Measurements from ENCODE around the gene RBM47. TPM values are rescaled to one million over a fixed set of nuclear protein-coding genes. Genes with fewer than 3 reads are reported as not detected.
A peak's percentile ranks its signal among the peaks of the same experiment; 100 is the strongest.
"Not testable (repeated sequence)": the region's sequence is repeated elsewhere in the genome, so short reads cannot be mapped to it uniquely, and the experiment has no call there.

Gene RBM47
- total RNA-seq, 1 donor from 2014 or later = 105 TPM

DNA sequence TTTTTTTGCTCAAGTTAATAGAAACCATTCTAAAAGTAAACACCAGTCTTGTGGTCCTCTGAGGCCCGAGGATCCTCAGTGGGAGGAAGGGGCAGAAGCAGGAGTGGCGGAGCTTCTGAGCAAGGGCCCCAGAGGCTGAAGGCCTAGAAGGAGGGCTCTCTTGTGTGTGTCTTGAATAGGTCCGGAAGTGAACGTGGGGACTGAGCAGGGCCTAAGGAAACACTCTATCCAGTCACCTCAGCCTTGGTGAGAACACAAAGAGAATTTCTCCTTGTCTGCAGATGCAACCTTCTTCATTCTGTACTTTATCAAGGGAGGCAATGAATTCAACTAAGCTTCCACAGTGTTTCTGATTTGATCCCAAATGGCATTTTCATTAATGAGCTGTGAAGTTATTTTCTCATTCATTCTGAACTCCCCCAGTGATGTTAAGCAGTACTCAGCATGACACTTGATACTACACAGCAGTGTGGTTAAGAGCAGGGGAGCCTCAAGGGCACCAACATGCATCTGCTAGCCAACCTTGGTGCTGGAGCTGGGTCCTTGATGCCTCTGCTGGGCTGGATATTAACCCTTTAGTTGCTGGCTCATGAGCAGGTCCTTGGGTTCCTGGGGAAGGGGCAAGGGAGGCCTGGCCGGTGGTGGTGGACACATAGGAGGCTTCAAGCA lies 64.7 kb downstream of the RBM47 start:
- peaks cover 17% of the 10 kb centered on the region for H3K4me1 ChIP-seq
- H3K27me3 ChIP-seq = no peaks in the 10 kb centered on the region
- DNase-seq (no peak), ATAC-seq (no peak)
- H3K27ac ChIP-seq = no peak overlapping the region
- TF ChIP-seq, protein P1, sequence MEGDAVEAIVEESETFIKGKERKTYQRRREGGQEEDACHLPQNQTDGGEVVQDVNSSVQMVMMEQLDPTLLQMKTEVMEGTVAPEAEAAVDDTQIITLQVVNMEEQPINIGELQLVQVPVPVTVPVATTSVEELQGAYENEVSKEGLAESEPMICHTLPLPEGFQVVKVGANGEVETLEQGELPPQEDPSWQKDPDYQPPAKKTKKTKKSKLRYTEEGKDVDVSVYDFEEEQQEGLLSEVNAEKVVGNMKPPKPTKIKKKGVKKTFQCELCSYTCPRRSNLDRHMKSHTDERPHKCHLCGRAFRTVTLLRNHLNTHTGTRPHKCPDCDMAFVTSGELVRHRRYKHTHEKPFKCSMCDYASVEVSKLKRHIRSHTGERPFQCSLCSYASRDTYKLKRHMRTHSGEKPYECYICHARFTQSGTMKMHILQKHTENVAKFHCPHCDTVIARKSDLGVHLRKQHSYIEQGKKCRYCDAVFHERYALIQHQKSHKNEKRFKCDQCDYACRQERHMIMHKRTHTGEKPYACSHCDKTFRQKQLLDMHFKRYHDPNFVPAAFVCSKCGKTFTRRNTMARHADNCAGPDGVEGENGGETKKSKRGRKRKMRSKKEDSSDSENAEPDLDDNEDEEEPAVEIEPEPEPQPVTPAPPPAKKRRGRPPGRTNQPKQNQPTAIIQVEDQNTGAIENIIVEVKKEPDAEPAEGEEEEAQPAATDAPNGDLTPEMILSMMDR (IDR thresholded peaks at IDR 0.05) = no peak
- H3K9me3 ChIP-seq = no peaks in the 10 kb centered on the region
- intact Hi-C loops (cut with DNase I) = no loop called here
- H3K36me3 ChIP-seq = no peaks in the 10 kb centered on the region
- H3K4me3 ChIP-seq = no peak overlapping the region

DNA sequence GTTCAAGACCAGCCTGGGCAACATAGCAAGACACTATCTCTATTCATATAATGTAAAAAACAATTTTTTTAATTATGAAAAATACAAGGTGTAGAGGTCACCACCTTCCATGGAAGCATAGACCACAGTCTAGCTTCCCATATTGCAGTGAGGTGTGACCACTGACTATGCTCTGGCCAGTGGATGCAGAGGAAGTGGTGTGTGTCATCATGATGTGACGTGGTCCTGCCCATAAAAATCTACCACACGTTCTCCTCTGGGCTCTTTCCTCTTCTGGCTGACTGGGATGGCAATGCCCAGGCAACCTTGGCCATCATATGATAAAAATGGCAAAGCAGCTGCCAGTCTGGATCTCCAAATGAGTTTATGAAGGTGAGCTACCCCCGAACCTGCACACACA lies 65.7 kb downstream of the RBM47 start:
- no peaks in the 10 kb centered on the region for H3K9me3 ChIP-seq
- intact Hi-C loops (cut with DNase I) = no loop called here
- peak; percentile 82 for ATAC-seq
- DNase-seq = no peak
- peaks cover 17% of the 10 kb centered on the region for H3K4me1 ChIP-seq
- H3K4me3 ChIP-seq = no peak overlapping the region
- no peak overlapping the region for H3K27ac ChIP-seq
- H3K27me3 ChIP-seq = no peaks in the 10 kb centered on the region
- TF ChIP-seq, protein P1 (IDR thresholded peaks at IDR 0.05) = no peak
- H3K36me3 ChIP-seq = no peaks in the 10 kb centered on the region

DNA sequence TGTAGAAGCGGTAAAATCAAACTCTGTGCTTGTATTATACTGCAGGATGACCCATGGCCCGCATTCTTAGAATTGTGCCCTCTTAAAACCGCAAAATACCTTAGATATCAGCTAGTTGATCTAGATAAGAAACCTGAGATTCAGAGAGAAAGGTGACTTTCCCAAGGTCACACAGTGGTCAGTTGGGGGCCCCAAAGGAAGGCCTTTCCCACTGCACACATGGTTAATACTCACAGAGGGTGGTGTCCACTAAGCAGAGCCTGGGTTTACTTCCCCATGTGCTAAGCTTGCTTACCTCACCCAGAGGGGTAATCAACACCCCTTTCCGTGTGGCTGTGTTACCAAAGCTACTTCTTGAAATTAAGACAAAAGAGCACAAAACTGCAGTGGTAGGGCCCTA lies 66.3 kb downstream of the RBM47 start:
- Histone ChIP-seq H3K27me3 (no peaks in the 10 kb centered on the region), H3K4me1 (peaks cover 17% of the 10 kb centered on the region), H3K9me3 (no peaks in the 10 kb centered on the region), H3K36me3 (no peaks in the 10 kb centered on the region), H3K4me3 (no peak overlapping the region), H3K27ac (no peak overlapping the region)
- ATAC-seq (peak; percentile 77), DNase-seq (no peak)
- TF ChIP-seq, protein P1 (IDR thresholded peaks at IDR 0.05) = no peak
- intact Hi-C loops (cut with DNase I) = no loop called here

DNA sequence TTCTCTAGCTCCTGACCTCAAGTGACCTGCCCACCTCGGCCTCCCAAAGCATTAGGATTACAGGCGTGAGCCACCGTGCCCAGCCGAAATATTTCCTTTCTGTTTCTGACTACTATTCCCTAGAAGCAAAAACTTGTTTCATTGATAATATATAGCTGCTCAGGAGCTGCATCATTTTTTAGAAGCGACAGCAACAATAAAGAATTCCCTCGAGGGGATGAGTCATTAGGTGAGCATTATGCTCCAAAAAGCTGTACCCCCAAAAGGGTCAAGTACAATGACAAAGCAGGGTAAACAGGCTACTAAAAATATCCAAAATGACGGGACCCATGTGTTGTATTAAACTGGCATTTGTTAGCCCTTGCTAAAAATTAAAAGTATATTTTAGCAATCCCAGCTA lies 67.0 kb downstream of the RBM47 start:
- Histone ChIP-seq H3K27me3 (no peaks in the 10 kb centered on the region), H3K4me1 (peaks cover 17% of the 10 kb centered on the region), H3K27ac (no peak overlapping the region), H3K4me3 (no peak overlapping the region), H3K36me3 (no peaks in the 10 kb centered on the region), H3K9me3 (no peaks in the 10 kb centered on the region)
- intact Hi-C loops (cut with DNase I) = no loop called here
- TF ChIP-seq, protein P1 (IDR thresholded peaks at IDR 0.05) = no peak
- no peak for ATAC-seq
- no peak for DNase-seq

DNA sequence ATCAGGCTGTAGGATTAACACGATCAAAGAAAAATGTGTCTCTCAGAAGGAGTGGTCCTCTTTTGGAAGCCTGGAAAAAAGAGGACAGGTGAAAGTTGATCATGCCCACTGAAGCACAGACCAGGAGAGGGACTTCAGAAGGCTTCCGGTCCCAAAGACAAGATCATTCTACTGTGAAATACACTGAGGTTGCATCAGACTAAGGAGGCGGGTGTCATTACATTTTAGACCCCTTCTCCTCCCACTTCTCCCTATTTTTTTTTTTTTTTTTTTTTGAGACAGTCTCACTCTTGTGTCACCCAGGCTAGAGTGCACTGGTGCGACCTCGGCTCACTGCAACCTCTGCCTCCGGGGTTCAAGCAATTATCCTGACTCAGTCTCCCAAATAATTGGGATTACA lies 67.5 kb downstream of the RBM47 start:
- intact Hi-C loops (cut with DNase I) = no loop called here
- DNase-seq = no peak
- TF ChIP-seq, protein P1 (IDR thresholded peaks at IDR 0.05) = no peak
- Histone ChIP-seq H3K9me3 (no peaks in the 10 kb centered on the region), H3K4me1 (peaks cover 17% of the 10 kb centered on the region), H3K27me3 (no peaks in the 10 kb centered on the region), H3K27ac (peak overlapping the region; percentile 36), H3K36me3 (no peaks in the 10 kb centered on the region), H3K4me3 (no peak overlapping the region)
- peak; percentile 6 for ATAC-seq

DNA sequence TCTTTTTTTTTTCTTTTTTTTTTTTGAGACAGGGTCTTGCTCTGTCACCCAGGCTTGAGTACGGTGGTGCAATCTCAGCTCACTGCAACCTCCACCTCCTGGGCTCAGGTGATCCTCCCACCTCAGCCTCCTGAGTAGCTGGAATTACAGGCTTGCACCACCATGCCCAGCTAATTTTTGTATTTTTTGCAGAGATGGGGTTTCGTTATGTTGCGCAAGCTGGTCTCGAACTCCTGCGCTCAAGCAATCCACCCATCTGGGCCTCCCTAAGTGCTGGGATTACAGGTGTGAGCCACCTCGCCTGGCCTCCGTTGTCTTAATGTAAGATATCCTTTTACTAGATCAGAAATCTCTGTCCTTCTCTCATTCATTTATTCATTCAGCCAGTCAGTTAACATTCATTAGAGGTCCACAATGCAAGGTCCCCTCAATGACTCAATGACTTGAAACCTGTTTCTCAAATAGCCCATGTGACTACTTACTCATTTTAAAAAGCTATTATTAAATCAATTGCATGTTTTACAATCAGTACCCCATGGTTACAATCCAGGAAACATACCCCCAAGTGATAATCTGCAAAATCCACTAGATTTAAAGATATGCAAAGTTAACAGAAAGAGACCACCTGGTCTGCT lies 68.0 kb downstream of the RBM47 start:
- H3K4me3 ChIP-seq; H3K36me3 ChIP-seq; DNase-seq; intact Hi-C loops (cut with DNase I); H3K9me3 ChIP-seq; H3K27me3 ChIP-seq; ATAC-seq: not testable (repeated sequence)
- H3K4me1 ChIP-seq = peaks cover 17% of the 10 kb centered on the region
- peak overlapping the region; percentile 36 for H3K27ac ChIP-seq

Data from upper lobe of right lung (tissue), 1 donor.